Measurements from ENCODE around the gene XRCC4. TPM values are rescaled to one million over a fixed set of nuclear protein-coding genes. Genes with fewer than 3 reads are reported as not detected.
A peak's percentile ranks its signal among the peaks of the same experiment; 100 is the strongest.

Gene XRCC4
- total RNA-seq, 2 donors from 2014 or later, result 6.4 to 6.8 TPM

DNA sequence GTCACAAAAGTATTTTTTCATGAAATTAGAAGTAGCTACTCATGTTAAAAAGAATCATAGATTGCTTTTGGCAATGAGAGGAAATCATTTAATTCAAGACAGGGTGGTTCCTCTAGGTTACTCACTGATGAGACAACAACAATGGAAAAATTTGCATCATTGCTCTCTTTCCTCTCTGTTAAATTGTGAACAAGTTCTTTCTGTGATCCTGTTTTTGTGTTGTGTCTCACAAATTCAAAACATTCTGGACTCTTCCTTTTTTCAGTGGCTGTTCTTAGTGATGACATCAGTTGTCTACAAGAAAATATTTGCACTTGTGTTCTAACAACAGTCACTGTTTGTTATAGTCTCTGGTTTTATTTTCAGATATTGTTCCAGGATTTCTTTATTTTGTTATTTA, 95.3 kb downstream of the XRCC4 start:
- Histone ChIP-seq H3K27ac (peak overlapping the region in 1 of 2 donors; percentile 30), H3K4me1 (no peaks in the 10 kb centered on the region), H3K9me3 (no peaks in the 10 kb centered on the region), H3K4me3 (no peak overlapping the region), H3K27me3 (no peaks in the 10 kb centered on the region), H3K36me3 (no peaks in the 10 kb centered on the region)
- no peak for DNase-seq (ENCODE audit: low spot score)
- TF ChIP-seq, protein P1, sequence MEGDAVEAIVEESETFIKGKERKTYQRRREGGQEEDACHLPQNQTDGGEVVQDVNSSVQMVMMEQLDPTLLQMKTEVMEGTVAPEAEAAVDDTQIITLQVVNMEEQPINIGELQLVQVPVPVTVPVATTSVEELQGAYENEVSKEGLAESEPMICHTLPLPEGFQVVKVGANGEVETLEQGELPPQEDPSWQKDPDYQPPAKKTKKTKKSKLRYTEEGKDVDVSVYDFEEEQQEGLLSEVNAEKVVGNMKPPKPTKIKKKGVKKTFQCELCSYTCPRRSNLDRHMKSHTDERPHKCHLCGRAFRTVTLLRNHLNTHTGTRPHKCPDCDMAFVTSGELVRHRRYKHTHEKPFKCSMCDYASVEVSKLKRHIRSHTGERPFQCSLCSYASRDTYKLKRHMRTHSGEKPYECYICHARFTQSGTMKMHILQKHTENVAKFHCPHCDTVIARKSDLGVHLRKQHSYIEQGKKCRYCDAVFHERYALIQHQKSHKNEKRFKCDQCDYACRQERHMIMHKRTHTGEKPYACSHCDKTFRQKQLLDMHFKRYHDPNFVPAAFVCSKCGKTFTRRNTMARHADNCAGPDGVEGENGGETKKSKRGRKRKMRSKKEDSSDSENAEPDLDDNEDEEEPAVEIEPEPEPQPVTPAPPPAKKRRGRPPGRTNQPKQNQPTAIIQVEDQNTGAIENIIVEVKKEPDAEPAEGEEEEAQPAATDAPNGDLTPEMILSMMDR (IDR thresholded peaks at IDR 0.05), result no peak

DNA sequence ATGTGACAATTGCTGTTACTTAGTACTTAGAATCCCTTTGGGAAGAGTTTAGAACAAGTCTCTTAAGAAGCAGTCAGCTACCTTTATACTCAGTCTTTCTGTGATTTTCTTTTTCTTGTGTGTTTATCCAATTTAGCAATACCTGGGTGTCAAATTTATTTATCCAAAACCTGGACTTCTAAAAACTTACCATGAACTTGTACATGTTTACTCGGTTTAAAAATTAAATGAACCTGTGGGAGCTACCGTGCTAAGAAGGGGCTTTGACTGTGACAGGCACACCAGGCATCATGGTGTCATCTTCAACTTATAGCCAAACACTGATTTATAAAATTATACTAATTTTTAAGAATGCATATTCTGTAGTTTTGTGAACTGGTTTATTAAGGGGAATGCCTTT, 96.5 kb downstream of the XRCC4 start:
- Histone ChIP-seq H3K36me3 (no peaks in the 10 kb centered on the region), H3K9me3 (no peaks in the 10 kb centered on the region), H3K27me3 (no peaks in the 10 kb centered on the region), H3K4me3 (no peak overlapping the region), H3K27ac (no peak overlapping the region), H3K4me1 (no peaks in the 10 kb centered on the region)
- no peak for DNase-seq (ENCODE audit: low spot score)
- TF ChIP-seq, protein P1 (IDR thresholded peaks at IDR 0.05), result no peak

DNA sequence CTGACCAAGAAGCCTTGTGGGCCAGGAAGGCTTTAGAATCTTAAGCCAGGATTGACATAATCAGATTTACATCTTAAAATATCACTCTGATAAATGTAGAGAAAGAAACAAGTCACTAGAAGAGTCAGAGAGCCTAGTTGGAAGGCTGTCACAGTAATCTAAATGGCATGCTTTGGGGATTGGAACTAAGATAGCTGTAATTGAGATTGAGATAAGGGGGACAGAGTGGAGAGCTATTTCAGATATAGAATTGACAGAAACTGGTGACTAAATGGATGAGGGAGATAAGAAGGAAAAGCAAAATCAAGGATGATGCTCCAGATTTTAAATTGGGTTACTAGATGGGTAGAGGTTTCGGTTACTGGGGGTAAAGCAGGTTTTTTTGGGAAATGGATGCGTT, 100.5 kb downstream of the XRCC4 start:
- H3K4me1 ChIP-seq, result no peaks in the 10 kb centered on the region
- TF ChIP-seq, protein P1 (IDR thresholded peaks at IDR 0.05), result no peak
- DNase-seq (ENCODE audit: low spot score), result no peak

DNA sequence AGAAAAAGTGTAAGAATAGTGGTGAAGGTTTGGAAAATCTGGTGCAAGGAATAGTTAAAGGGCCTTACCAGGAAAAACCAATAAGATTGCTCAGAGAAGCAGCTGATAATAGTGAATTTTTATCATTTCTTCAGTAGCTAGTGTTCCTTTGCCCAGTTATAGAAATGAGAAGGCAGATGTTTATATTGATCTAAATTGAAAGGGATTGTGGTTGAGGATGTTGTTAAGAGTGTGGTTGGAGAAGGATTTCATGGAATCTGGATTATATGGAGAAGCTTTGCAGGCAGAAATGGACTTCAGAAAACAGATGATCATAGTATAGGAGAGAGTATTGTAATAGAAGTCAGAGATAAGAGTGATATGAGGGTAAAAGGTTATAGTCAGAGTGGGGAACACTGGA, 102.6 kb downstream of the XRCC4 start:
- H3K9me3 ChIP-seq, result no peaks in the 10 kb centered on the region
- no peaks in the 10 kb centered on the region for H3K4me1 ChIP-seq
- no peaks in the 10 kb centered on the region for H3K27me3 ChIP-seq
- TF ChIP-seq, protein P1 (IDR thresholded peaks at IDR 0.05), result no peak
- no peak for DNase-seq (ENCODE audit: low spot score)
- H3K27ac ChIP-seq, result no peak overlapping the region
- H3K4me3 ChIP-seq, result no peak overlapping the region
- H3K36me3 ChIP-seq, result no peaks in the 10 kb centered on the region

More for the DNA sequence above, 100.5 kb downstream of the XRCC4 start:
- Histone ChIP-seq H3K27me3 (no peaks in the 10 kb centered on the region), H3K9me3 (no peaks in the 10 kb centered on the region), H3K4me3 (no peak overlapping the region), H3K27ac (no peak overlapping the region), H3K36me3 (no peaks in the 10 kb centered on the region)

DNA sequence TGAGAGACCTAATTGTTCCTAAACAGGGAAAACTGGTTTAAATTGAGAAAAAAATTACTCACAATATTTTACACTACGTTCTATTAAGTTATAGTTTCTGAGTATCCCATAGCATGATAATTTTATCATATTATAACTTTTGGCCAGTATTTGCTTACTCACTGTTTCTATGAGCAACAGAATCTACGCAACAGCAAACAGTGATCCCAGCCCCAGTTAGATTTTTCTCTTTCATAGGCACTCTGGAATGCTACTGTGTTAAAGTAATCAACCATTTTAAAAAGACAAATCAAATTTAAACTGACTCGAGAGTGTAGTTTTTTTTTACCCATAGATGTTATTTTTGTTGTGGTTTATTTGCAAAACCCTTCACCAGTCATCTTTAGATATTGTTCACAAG, 107.2 kb downstream of the XRCC4 start:
- Histone ChIP-seq H3K36me3 (no peaks in the 10 kb centered on the region), H3K4me1 (no peaks in the 10 kb centered on the region), H3K9me3 (peaks cover 0 to 9% of the 10 kb centered on the region in 2 donors), H3K27me3 (no peaks in the 10 kb centered on the region), H3K27ac (no peak overlapping the region), H3K4me3 (no peak overlapping the region)
- no peak for DNase-seq (ENCODE audit: low spot score)
- TF ChIP-seq, protein P1 (IDR thresholded peaks at IDR 0.05), result no peak

DNA sequence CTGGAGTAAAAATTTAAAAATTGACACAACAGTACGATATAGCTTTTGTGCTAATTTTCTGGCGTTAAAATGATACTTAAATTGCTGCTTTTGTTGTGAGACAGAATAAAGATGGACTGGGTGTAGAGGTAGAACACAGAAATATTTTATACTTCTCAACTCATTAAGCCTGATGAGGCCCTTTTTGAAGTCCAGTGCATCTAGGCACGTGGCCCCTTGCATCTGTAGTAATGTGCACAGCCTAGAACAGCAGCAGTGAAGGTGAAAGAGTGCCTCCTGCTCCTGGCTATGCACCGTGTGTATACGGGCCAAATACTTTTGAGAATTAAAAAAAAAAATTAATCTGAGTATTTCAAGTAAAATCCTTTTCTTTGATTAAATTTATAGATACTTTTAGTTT, 115.6 kb downstream of the XRCC4 start:
- no peaks in the 10 kb centered on the region for H3K27me3 ChIP-seq
- TF ChIP-seq, protein P1 (IDR thresholded peaks at IDR 0.05), result no peak
- H3K27ac ChIP-seq, result no peak overlapping the region
- H3K4me3 ChIP-seq, result no peak overlapping the region
- no peaks in the 10 kb centered on the region for H3K9me3 ChIP-seq
- no peaks in the 10 kb centered on the region for H3K36me3 ChIP-seq
- DNase-seq (ENCODE audit: low spot score), result no peak
- H3K4me1 ChIP-seq, result no peaks in the 10 kb centered on the region
